GM18520 (cell line): ENCODE measurements around the gene PTTG1IP.

Experiments used
- ATAC-seq: cut with Tn5 transposase; IDR thresholded peaks from one replicate; pipeline ENCODE4 v1.9.1; 2021; ENCODE audit not compliant: unreplicated experiment

Gene PTTG1IP

GRCh38 chr21:44828362-44829056, 45.0 kb downstream of the PTTG1IP start:
- no peak for ATAC-seq

- no peak for ATAC-seq
Measured at GRCh38 chr21:44823179-44823660, 50.3 kb downstream of the PTTG1IP start.

GRCh38 chr21:44822484-44823178, 50.9 kb downstream of the PTTG1IP start:
- no peak for ATAC-seq

- ATAC-seq: no peak
Measured at GRCh38 chr21:44820851-44821250, 52.6 kb downstream of the PTTG1IP start.

GRCh38 chr21:44819283-44820243, 53.9 kb downstream of the PTTG1IP start:
- no peak for ATAC-seq

- ATAC-seq: no peak
Measured at GRCh38 chr21:44818640-44819011, 54.9 kb downstream of the PTTG1IP start.

- peak; percentile 48 for ATAC-seq
Measured at GRCh38 chr21:44817914-44818639, 55.4 kb downstream of the PTTG1IP start, which contains the start of gene SUMO3. SUMO3 (minus strand) TSS chr21:44818062; CDS start chr21:44817968, 94 bp downstream.

GRCh38 chr21:44817506-44817880, 56.0 kb downstream of the PTTG1IP start:
- peak; percentile 47 for ATAC-seq

GRCh38 chr21:44816761-44817505, 56.6 kb downstream of the PTTG1IP start:
- no peak for ATAC-seq

GRCh38 chr21:44815852-44816628, 57.5 kb downstream of the PTTG1IP start:
- ATAC-seq: no peak

GRCh38 chr21:44815225-44815624, 58.3 kb downstream of the PTTG1IP start:
- ATAC-seq: no peak

GRCh38 chr21:44814498-44815023, 58.9 kb downstream of the PTTG1IP start:
- ATAC-seq: no peak

GRCh38 chr21:44813727-44814126, 59.8 kb downstream of the PTTG1IP start:
- no peak for ATAC-seq

- no peak for ATAC-seq
Measured at GRCh38 chr21:44813149-44813548, 60.3 kb downstream of the PTTG1IP start.

- ATAC-seq: no peak
Measured at GRCh38 chr21:44812640-44813039, 60.9 kb downstream of the PTTG1IP start.

- no peak for ATAC-seq
Measured at GRCh38 chr21:44810779-44811178, 62.7 kb downstream of the PTTG1IP start.

- no peak for ATAC-seq
Measured at GRCh38 chr21:44805859-44806258, 67.6 kb downstream of the PTTG1IP start.

GRCh38 chr21:44805226-44805625, 68.3 kb downstream of the PTTG1IP start:
- ATAC-seq: no peak

- no peak for ATAC-seq
Measured at GRCh38 chr21:44804762-44805161, 68.7 kb downstream of the PTTG1IP start.
